Limb (tissue), 2 donors: ENCODE measurements around the gene NSMCE4A.
"Not testable (repeated sequence)": the region's sequence is repeated elsewhere in the genome, so short reads cannot be mapped to it uniquely, and the experiment has no call there.

Source experiments
- DNase-seq, 2 donors: peaks; one replicate each; pipeline ENCODE4 v3.0.0-alpha.2; 2016; ENCODE audit errors: extremely low spot score in 2 of 2

Gene NSMCE4A

GRCh38 chr10:121988361-121989324, 13.6 kb upstream of the NSMCE4A start, which contains the start of gene TACC2:
TACC2 (plus strand) TSS chr10:121989163; CDS start chr10:122021982, 32,819 bp downstream.
- DNase-seq, result no peak

- DNase-seq, result no peak
These were observed 9.4 kb upstream of the NSMCE4A start for GRCh38 chr10:121984463-121984862.

- DNase-seq, result no peak
These were observed 8.8 kb upstream of the NSMCE4A start for GRCh38 chr10:121983852-121984251.

- no peak for DNase-seq
These were observed 6.3 kb upstream of the NSMCE4A start for GRCh38 chr10:121981346-121981745.

- no peak for DNase-seq
These were observed 3.5 kb upstream of the NSMCE4A start for GRCh38 chr10:121978511-121978910.

GRCh38 chr10:121976607-121977006, 1.6 kb upstream of the NSMCE4A start:
- DNase-seq, result no peak

- DNase-seq, result no peak
These were observed 474 bp upstream of the NSMCE4A start for GRCh38 chr10:121975295-121976086.

GRCh38 chr10:121974019-121974534, 940 bp downstream of the NSMCE4A start:
- no peak for DNase-seq

- not testable (repeated sequence) for DNase-seq
These were observed 5.9 kb downstream of the NSMCE4A start for GRCh38 chr10:121969086-121969485.

GRCh38 chr10:121965996-121966395, 9.0 kb downstream of the NSMCE4A start:
- DNase-seq, result no peak

GRCh38 chr10:121961456-121961855, 13.6 kb downstream of the NSMCE4A start:
- DNase-seq, result no peak

- DNase-seq, result no peak
These were observed 15.3 kb downstream of the NSMCE4A start for GRCh38 chr10:121959671-121960070.

- no peak for DNase-seq
These were observed 18.6 kb downstream of the NSMCE4A start for GRCh38 chr10:121956111-121957061.

GRCh38 chr10:121952226-121952625, 22.8 kb downstream of the NSMCE4A start:
- no peak for DNase-seq

GRCh38 chr10:121949451-121949850, 25.6 kb downstream of the NSMCE4A start:
- no peak for DNase-seq

GRCh38 chr10:121949049-121949448, 26.0 kb downstream of the NSMCE4A start:
- DNase-seq, result no peak

- DNase-seq, result no peak
These were observed 27.4 kb downstream of the NSMCE4A start for GRCh38 chr10:121947343-121948330.

- DNase-seq, result peak in 1 of 2 donors; percentile 38
These were observed 32.1 kb downstream of the NSMCE4A start for GRCh38 chr10:121942749-121943416.

GRCh38 chr10:121941532-121941931, 33.5 kb downstream of the NSMCE4A start:
- DNase-seq, result no peak
